ENCODE results near the gene SEZ6. TPM values are rescaled to one million over a fixed set of nuclear protein-coding genes. Genes with fewer than 3 reads are reported as not detected.

The SEZ6 gene
- total RNA-seq, 1 experiment from 2014 or later, result not detected

GRCh38 chr17:29045026-29045425, 39.2 kb upstream of the SEZ6 start:
- Histone ChIP-seq H3F3A (ENCODE audit: insufficient read depth, low read depth) (no peaks in the 10 kb centered on the region), H3K36me3 (ENCODE audit: low read depth) (no peaks in the 10 kb centered on the region), H3K9me2 (ENCODE audit: insufficient read depth) (no peaks in the 10 kb centered on the region), H3K4me1 (replicated peaks; ENCODE audit: insufficient read depth) (no peaks in the 10 kb centered on the region), H3K27me3 (ENCODE audit: insufficient read depth, low read depth) (peaks cover 11% of the 10 kb centered on the region; the same call in 1 of the 2 replicates), H3K4me3 (no peak overlapping the region), H4K20me1 (ENCODE audit: insufficient read depth) (no peaks in the 10 kb centered on the region), H2AFZ (no peak overlapping the region), H3K4me2 (no peak overlapping the region), H3K9me3 (ENCODE audit: insufficient read depth, low read depth) (no peaks in the 10 kb centered on the region), H3K27ac (no peak overlapping the region), H3K79me2 (ENCODE audit: low read depth) (no peaks in the 10 kb centered on the region)
- ChIA-PET CTCF (no interaction called here), POLR2A (ENCODE audit: unreplicated experiment) (no interaction called here)
- no peak for DNase-seq
- BruUV-seq (replicated peaks), result no TSS peak
- intact Hi-C loops (cut with micrococcal nuclease; ENCODE audit: unreplicated experiment), result no loop called here
- TF ChIP-seq EZH2 (IDR thresholded peaks at IDR 0.05; ENCODE audit: low read depth), result no peak

GRCh38 chr17:29043539-29044145, 37.8 kb upstream of the SEZ6 start:
- CTCF ChIA-PET, result no interaction called here
- no TSS peak for BruUV-seq (replicated peaks)

GRCh38 chr17:29042679-29043538, 37.1 kb upstream of the SEZ6 start, which contains the start of gene PIPOX:
TSS of gene PIPOX (plus strand) at chr17:29043141. CDS start at chr17:29043226, 85 bp downstream.
- no peaks in the 10 kb centered on the region for H3K36me3 ChIP-seq (ENCODE audit: low read depth)
- H3K4me2 ChIP-seq, result peak within 1 kb of the TSS; percentile 24; the same call in 1 of the 2 replicates
- no peaks in the 10 kb centered on the region for H3K4me1 ChIP-seq (replicated peaks; ENCODE audit: insufficient read depth)
- no peaks in the 10 kb centered on the region for H3F3A ChIP-seq (ENCODE audit: insufficient read depth, low read depth)
- H3K4me3 ChIP-seq, result no peak within 1 kb of the TSS
- no peaks in the 10 kb centered on the region for H3K9me2 ChIP-seq (ENCODE audit: insufficient read depth)
- H3K27me3 ChIP-seq (ENCODE audit: insufficient read depth, low read depth), result peaks cover 13% of the 10 kb centered on the region
- H3K9me3 ChIP-seq (ENCODE audit: insufficient read depth, low read depth), result no peaks in the 10 kb centered on the region
- H2AFZ ChIP-seq, result no peak within 1 kb of the TSS
- DNase-seq, result peak in 1 of 2 experiments; percentile 39
- intact Hi-C loops (cut with micrococcal nuclease; ENCODE audit: unreplicated experiment), result no loop called here
- no peaks in the 10 kb centered on the region for H4K20me1 ChIP-seq (ENCODE audit: insufficient read depth)
- no peak within 1 kb of the TSS for H3K27ac ChIP-seq
- no peak for TF ChIP-seq EZH2 (IDR thresholded peaks at IDR 0.05; ENCODE audit: low read depth)
- TF ChIP-seq CTCF (conservative IDR thresholded peaks at IDR 0.05), result no peak
- no TSS peak for BruUV-seq (replicated peaks)
- CTCF ChIA-PET, result no interaction called here
- no peaks in the 10 kb centered on the region for H3K79me2 ChIP-seq (ENCODE audit: low read depth)
- POLR2A ChIA-PET (ENCODE audit: unreplicated experiment), result no interaction called here

More at GRCh38 chr17:29043539-29044145, 37.8 kb upstream of the SEZ6 start:
- Histone ChIP-seq H3K27ac (no peak overlapping the region), H3K9me2 (ENCODE audit: insufficient read depth) (no peaks in the 10 kb centered on the region), H2AFZ (no peak overlapping the region), H3K27me3 (ENCODE audit: insufficient read depth, low read depth) (peaks cover 9% of the 10 kb centered on the region), H3K4me2 (no peak overlapping the region), H4K20me1 (ENCODE audit: insufficient read depth) (no peaks in the 10 kb centered on the region), H3K4me1 (replicated peaks; ENCODE audit: insufficient read depth) (no peaks in the 10 kb centered on the region), H3K9me3 (ENCODE audit: insufficient read depth, low read depth) (no peaks in the 10 kb centered on the region), H3K79me2 (ENCODE audit: low read depth) (no peaks in the 10 kb centered on the region), H3F3A (ENCODE audit: insufficient read depth, low read depth) (no peaks in the 10 kb centered on the region), H3K36me3 (ENCODE audit: low read depth) (no peaks in the 10 kb centered on the region), H3K4me3 (no peak overlapping the region)
- no peak for DNase-seq
- intact Hi-C loops (cut with micrococcal nuclease; ENCODE audit: unreplicated experiment), result no loop called here
- TF ChIP-seq EZH2 (IDR thresholded peaks at IDR 0.05; ENCODE audit: low read depth) (no peak), CTCF (conservative IDR thresholded peaks at IDR 0.05) (no peak)
- POLR2A ChIA-PET (ENCODE audit: unreplicated experiment), result no interaction called here

All from PC-9 (cell line).